ENCODE results near the gene FOSB. TPM values are rescaled to one million over a fixed set of nuclear protein-coding genes. Genes with fewer than 3 reads are reported as not detected.

FOSB gene
- total RNA-seq, 1 experiment from 2014 or later = 2.3 TPM

DNA sequence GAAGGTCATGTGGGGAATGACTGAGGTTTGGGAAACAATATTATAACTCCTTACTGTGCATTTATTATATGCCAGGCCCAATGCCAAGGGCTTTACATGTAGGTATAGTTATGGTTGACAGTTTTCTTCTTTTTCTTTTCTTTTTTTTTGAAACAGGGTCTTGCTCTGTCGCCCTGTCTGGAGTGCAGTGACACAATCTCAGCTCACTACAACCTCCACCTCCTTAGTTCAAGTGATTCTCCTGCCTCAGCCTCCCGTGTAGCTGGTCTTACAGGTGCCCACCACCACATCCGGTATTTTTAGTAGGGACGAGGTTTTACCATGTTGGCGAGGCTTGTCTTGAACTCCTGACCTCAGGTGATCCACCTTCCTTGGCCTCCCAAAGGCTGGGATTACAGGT, 15.2 kb downstream of the FOSB start:
- peaks cover 9% of the 10 kb centered on the region for H3K27me3 Mint-ChIP-seq (ENCODE audit: low read depth)
- DNase-seq (ENCODE audit: low spot score) (no peak), ATAC-seq (no peak)
- no peak overlapping the region for H3K27ac Mint-ChIP-seq
- H3K9me3 Mint-ChIP-seq = no peaks in the 10 kb centered on the region
- TF ChIP-seq, protein P1, sequence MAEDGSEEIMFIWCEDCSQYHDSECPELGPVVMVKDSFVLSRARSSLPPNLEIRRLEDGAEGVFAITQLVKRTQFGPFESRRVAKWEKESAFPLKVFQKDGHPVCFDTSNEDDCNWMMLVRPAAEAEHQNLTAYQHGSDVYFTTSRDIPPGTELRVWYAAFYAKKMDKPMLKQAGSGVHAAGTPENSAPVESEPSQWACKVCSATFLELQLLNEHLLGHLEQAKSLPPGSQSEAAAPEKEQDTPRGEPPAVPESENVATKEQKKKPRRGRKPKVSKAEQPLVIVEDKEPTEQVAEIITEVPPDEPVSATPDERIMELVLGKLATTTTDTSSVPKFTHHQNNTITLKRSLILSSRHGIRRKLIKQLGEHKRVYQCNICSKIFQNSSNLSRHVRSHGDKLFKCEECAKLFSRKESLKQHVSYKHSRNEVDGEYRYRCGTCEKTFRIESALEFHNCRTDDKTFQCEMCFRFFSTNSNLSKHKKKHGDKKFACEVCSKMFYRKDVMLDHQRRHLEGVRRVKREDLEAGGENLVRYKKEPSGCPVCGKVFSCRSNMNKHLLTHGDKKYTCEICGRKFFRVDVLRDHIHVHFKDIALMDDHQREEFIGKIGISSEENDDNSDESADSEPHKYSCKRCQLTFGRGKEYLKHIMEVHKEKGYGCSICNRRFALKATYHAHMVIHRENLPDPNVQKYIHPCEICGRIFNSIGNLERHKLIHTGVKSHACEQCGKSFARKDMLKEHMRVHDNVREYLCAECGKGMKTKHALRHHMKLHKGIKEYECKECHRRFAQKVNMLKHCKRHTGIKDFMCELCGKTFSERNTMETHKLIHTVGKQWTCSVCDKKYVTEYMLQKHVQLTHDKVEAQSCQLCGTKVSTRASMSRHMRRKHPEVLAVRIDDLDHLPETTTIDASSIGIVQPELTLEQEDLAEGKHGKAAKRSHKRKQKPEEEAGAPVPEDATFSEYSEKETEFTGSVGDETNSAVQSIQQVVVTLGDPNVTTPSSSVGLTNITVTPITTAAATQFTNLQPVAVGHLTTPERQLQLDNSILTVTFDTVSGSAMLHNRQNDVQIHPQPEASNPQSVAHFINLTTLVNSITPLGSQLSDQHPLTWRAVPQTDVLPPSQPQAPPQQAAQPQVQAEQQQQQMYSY (CRISPR knock-in tag; IDR thresholded peaks at IDR 0.05) = no peak
- TF ChIP-seq ZNF121 (CRISPR knock-in tag; IDR thresholded peaks at IDR 0.05) = peak; percentile 45; the same call in 1 of the 2 replicates
- H3K36me3 Mint-ChIP-seq = no peaks in the 10 kb centered on the region
- ChIA-PET CTCF (interaction anchor here (0.7 to 7.1 kb wide), 2 partner anchors 35 to 43 kb away, joined by 3 to 325 read pairs; no protein-coding TSS in a partner anchor), POLR2A (no interaction called here)
- peaks cover 11% of the 10 kb centered on the region for H3K4me1 Mint-ChIP-seq
- no peak overlapping the region for H3K4me3 Mint-ChIP-seq

DNA sequence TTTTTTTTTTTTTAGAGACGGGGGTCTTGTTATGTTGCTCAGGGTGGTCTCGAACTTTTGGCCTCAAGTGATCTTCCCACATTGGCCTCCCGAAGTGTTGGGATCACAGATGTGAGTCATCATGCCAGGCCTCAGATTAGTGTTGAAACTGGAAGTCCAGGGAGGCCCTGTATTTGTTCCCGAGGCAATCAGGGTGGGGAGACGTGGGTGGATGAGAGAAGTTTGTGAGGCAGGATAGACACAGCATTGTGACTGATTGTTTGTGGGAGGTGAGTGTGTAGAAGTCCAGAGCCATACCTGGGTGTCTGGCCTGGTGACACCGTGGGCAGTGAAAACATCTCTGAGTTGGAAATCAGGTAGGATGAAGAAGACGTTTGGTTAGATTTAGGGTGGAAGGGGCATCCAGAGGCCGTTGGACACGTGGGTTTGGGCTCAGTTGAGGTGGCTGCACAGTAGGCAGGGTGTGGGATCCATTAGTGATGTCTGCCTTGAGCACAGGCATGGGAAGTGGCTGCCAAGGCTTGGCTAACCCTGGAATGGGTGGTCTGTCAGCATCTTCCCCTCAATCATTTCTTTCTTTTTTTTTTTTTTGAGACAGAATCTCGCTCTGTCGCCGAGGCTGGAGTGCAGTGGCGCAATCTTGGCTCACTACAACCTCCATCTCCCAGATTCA, 16.6 kb downstream of the FOSB start:
- no peak overlapping the region for H3K4me3 Mint-ChIP-seq
- peaks cover 5% of the 10 kb centered on the region; the same call in 1 of the 2 replicates for H3K27me3 Mint-ChIP-seq (ENCODE audit: low read depth)
- no peak for DNase-seq (ENCODE audit: low spot score)
- 0 out of 2 replicates have a peak, but pooled peaks have one; percentile 42 for TF ChIP-seq KAT7 (CRISPR knock-in tag; IDR thresholded peaks at IDR 0.05; ENCODE audit: borderline replicate concordance)
- TF ChIP-seq FOXK1 (CRISPR knock-in tag; IDR thresholded peaks at IDR 0.05) = no peak
- TF ChIP-seq, protein P2, sequence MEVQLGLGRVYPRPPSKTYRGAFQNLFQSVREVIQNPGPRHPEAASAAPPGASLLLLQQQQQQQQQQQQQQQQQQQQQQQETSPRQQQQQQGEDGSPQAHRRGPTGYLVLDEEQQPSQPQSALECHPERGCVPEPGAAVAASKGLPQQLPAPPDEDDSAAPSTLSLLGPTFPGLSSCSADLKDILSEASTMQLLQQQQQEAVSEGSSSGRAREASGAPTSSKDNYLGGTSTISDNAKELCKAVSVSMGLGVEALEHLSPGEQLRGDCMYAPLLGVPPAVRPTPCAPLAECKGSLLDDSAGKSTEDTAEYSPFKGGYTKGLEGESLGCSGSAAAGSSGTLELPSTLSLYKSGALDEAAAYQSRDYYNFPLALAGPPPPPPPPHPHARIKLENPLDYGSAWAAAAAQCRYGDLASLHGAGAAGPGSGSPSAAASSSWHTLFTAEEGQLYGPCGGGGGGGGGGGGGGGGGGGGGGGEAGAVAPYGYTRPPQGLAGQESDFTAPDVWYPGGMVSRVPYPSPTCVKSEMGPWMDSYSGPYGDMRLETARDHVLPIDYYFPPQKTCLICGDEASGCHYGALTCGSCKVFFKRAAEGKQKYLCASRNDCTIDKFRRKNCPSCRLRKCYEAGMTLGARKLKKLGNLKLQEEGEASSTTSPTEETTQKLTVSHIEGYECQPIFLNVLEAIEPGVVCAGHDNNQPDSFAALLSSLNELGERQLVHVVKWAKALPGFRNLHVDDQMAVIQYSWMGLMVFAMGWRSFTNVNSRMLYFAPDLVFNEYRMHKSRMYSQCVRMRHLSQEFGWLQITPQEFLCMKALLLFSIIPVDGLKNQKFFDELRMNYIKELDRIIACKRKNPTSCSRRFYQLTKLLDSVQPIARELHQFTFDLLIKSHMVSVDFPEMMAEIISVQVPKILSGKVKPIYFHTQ (CRISPR knock-in tag; IDR thresholded peaks at IDR 0.05) = no peak
- TF ChIP-seq, protein P3, sequence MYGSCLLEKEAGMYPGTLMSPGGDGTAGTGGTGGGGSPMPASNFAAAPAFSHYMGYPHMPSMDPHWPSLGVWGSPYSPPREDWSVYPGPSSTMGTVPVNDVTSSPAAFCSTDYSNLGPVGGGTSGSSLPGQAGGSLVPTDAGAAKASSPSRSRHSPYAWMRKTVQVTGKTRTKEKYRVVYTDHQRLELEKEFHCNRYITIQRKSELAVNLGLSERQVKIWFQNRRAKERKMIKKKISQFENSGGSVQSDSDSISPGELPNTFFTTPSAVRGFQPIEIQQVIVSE (CRISPR knock-in tag; IDR thresholded peaks at IDR 0.05; ENCODE audit: borderline replicate concordance) = no peak
- no peaks in the 10 kb centered on the region for H3K36me3 Mint-ChIP-seq
- peak overlapping the region; percentile 20; the same call in 1 of the 2 replicates for H3K27ac Mint-ChIP-seq
- peaks cover 9% of the 10 kb centered on the region for H3K4me1 Mint-ChIP-seq
- H3K9me3 Mint-ChIP-seq = no peaks in the 10 kb centered on the region
- ChIA-PET POLR2A (interaction anchor here (0.7 to 1.2 kb wide), 4 partner anchors 13 to 129 kb away, joined by 3 to 7 read pairs (median 4); no protein-coding TSS in a partner anchor), CTCF (interaction anchor here (0.6 to 3.6 kb wide), 59 partner anchors 8 to 379 kb away, joined by 3 to 145 read pairs (median 8); partner anchors contain the start of genes BLOC1S3, ERCC1, ERCC2 and FOSB)
- ATAC-seq = no peak

DNA sequence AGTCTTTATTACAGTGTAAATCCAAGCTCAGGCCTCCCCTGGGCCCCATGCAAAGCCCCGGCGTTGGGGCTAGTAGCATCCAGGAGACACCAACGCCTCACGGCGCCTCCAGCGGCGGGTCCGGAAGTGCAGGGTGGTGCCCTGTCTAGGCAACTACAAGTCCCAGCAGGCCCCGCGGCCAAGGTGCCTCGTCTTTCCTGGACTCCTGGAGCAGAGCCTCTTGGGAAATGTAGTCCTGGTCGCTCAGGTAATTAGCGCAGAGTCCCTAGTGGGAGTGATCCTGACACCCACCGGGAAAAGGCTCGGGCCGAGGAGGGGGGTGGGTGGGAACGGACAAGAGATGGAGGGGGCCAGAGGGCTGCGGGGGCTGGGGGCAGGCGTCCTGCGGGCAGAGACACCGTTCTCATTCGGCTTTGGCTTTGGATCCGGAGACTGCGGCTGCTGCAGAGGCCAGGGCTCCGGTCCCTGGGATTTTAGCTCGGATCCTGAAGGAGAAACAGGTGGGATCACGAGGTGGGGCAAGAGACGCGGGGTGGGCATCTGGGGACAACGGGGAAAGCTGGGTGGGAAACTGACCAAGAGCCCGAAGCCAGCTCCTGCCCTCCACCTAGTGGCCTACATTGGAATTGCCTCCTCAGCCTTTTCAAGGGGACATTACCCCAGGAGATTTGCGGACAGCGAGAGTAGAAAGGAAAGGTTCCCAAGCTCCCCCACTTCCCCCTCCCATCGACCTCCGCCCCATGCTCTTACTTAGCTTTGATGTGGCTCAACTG, 17.7 kb downstream of the FOSB start:
- H3K27me3 Mint-ChIP-seq (ENCODE audit: low read depth) = peaks cover 5% of the 10 kb centered on the region; the same call in 1 of the 2 replicates
- ATAC-seq (peak; percentile 96), DNase-seq (ENCODE audit: low spot score) (peak; percentile 100)
- H3K36me3 Mint-ChIP-seq = no peaks in the 10 kb centered on the region
- H3K9me3 Mint-ChIP-seq = no peaks in the 10 kb centered on the region
- H3K4me1 Mint-ChIP-seq = peaks cover 4% of the 10 kb centered on the region
- H3K27ac Mint-ChIP-seq = peak overlapping the region; percentile 61; the same call in 1 of the 2 replicates
- POLR2A ChIA-PET = interaction anchor here (0.5 to 1.2 kb wide), 11 partner anchors 12 to 567 kb away, joined by 3 to 7 read pairs (median 4); partner anchors contain the start of genes FOSB and PPM1N
- CTCF ChIA-PET = interaction anchor here (0.5 to 3.6 kb wide), 82 partner anchors 9 to 475 kb away, joined by 3 to 145 read pairs (median 5); partner anchors contain the start of genes BLOC1S3, ERCC1, ERCC2 and FOSB
- H3K4me3 Mint-ChIP-seq = peak overlapping the region; percentile 81
- TF ChIP-seq, protein P4, sequence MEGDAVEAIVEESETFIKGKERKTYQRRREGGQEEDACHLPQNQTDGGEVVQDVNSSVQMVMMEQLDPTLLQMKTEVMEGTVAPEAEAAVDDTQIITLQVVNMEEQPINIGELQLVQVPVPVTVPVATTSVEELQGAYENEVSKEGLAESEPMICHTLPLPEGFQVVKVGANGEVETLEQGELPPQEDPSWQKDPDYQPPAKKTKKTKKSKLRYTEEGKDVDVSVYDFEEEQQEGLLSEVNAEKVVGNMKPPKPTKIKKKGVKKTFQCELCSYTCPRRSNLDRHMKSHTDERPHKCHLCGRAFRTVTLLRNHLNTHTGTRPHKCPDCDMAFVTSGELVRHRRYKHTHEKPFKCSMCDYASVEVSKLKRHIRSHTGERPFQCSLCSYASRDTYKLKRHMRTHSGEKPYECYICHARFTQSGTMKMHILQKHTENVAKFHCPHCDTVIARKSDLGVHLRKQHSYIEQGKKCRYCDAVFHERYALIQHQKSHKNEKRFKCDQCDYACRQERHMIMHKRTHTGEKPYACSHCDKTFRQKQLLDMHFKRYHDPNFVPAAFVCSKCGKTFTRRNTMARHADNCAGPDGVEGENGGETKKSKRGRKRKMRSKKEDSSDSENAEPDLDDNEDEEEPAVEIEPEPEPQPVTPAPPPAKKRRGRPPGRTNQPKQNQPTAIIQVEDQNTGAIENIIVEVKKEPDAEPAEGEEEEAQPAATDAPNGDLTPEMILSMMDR (IDR thresholded peaks at IDR 0.05) = peak; percentile 90
- TF ChIP-seq, protein P5, sequence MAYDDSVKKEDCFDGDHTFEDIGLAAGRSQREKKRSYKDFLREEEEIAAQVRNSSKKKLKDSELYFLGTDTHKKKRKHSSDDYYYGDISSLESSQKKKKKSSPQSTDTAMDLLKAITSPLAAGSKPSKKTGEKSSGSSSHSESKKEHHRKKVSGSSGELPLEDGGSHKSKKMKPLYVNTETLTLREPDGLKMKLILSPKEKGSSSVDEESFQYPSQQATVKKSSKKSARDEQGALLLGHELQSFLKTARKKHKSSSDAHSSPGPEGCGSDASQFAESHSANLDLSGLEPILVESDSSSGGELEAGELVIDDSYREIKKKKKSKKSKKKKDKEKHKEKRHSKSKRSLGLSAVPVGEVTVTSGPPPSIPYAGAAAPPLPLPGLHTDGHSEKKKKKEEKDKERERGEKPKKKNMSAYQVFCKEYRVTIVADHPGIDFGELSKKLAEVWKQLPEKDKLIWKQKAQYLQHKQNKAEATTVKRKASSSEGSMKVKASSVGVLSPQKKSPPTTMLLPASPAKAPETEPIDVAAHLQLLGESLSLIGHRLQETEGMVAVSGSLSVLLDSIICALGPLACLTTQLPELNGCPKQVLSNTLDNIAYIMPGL (CRISPR knock-in tag; IDR thresholded peaks at IDR 0.05) = peak; percentile 70; the same call in 1 of the 2 replicates
- TF ChIP-seq ELF4 (CRISPR knock-in tag; IDR thresholded peaks at IDR 0.05; ENCODE audit: low read depth) (no peak), JAZF1 (CRISPR knock-in tag; IDR thresholded peaks at IDR 0.05) (no peak), FOXP1 (CRISPR knock-in tag; IDR thresholded peaks at IDR 0.05; ENCODE audit: borderline replicate concordance) (no peak)
- TF ChIP-seq, protein P6, sequence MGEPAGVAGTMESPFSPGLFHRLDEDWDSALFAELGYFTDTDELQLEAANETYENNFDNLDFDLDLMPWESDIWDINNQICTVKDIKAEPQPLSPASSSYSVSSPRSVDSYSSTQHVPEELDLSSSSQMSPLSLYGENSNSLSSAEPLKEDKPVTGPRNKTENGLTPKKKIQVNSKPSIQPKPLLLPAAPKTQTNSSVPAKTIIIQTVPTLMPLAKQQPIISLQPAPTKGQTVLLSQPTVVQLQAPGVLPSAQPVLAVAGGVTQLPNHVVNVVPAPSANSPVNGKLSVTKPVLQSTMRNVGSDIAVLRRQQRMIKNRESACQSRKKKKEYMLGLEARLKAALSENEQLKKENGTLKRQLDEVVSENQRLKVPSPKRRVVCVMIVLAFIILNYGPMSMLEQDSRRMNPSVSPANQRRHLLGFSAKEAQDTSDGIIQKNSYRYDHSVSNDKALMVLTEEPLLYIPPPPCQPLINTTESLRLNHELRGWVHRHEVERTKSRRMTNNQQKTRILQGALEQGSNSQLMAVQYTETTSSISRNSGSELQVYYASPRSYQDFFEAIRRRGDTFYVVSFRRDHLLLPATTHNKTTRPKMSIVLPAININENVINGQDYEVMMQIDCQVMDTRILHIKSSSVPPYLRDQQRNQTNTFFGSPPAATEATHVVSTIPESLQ (CRISPR knock-in tag; IDR thresholded peaks at IDR 0.05) = no peak
- TF ChIP-seq, protein P7, sequence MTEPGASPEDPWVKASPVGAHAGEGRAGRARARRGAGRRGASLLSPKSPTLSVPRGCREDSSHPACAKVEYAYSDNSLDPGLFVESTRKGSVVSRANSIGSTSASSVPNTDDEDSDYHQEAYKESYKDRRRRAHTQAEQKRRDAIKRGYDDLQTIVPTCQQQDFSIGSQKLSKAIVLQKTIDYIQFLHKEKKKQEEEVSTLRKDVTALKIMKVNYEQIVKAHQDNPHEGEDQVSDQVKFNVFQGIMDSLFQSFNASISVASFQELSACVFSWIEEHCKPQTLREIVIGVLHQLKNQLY (CRISPR knock-in tag; IDR thresholded peaks at IDR 0.05) = no peak
